OCI-LY3 (cell line): ENCODE data around the gene ZCCHC2.

ENCODE experiments used
- CTCF ChIP-seq: fragments of 200-600, 300-600 bp; sonication (generic); IDR thresholded peaks from 2 replicates; pipeline ENCODE4 v1.5.1; 2014; ENCODE audit warnings: antibody characterized with exemption, low read length, low read depth
- EZH2phosphoT487 ChIP-seq: fragments of 200-600 bp; shearing (Covaris generic); IDR thresholded peaks from 2 replicates; pipeline ENCODE4 v1.6.1; 2018; ENCODE audit warnings: antibody characterized with exemption, mixed run types, low read depth

GRCh38 chr18:62512532-62512931 lies 10.3 kb upstream of the ZCCHC2 start:
- TF ChIP-seq CTCF (no peak), EZH2phosphoT487 (no peak)
